Embryonic facial prominence (tissue), 1 donor: ENCODE data around the gene ALDH1A2.
"Not testable (repeated sequence)": the region's sequence is repeated elsewhere in the genome, so short reads cannot be mapped to it uniquely, and the experiment has no call there.

Experiments used
- DNase-seq: peaks from one replicate; pipeline ENCODE4 v3.0.0-alpha.2; 2016; ENCODE audit errors: extremely low spot score

ALDH1A2 gene

GRCh38 chr15:58066042-58066867 is 744 bp upstream of the ALDH1A2 start:
- DNase-seq, result no peak

DNA sequence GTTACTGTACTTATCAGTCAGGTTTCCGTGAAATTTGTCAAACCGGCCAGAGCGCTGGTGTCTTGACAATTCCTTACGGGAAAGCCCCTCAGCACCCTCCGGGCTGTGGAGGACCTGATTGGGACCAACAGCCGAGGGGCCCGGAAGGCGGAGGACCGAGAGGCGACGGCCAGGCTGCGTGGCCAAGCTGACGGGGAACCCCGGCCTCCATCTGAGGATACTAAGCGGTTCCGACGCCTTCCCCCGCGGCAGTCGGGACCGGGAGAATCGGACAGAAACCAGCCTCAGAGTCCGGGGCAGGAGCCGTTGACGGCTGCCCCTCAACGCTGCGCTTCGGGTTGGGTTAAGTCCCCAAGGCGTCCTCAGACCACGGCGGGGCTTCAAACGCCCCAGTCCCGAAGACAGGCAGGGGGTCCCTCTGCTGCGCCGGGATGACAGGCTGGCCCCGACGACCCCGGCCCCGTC is 499 bp downstream of the ALDH1A2 start:
- DNase-seq, result no peak

GRCh38 chr15:58064082-58064979 is 1.2 kb downstream of the ALDH1A2 start:
- no peak for DNase-seq

DNA sequence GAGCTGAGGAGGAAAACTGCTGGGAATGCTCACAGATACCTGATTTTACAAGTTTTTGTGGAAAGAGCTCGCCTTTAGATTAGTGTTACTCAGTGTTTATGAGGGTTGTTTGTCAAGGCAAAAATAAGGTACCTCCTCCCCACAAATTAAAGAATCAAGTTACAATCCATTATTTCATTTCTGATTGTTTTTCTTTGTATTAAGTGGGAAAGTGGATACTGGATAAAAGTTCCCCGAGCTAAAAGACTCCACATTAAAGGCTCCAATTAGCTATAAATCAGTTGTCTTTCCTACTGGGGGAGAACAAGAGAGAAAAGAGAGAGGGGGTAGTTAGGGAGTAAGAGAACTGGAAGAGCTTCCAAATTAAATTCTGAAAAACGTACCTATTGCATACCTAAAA is 1.9 kb downstream of the ALDH1A2 start:
- no peak for DNase-seq

DNA sequence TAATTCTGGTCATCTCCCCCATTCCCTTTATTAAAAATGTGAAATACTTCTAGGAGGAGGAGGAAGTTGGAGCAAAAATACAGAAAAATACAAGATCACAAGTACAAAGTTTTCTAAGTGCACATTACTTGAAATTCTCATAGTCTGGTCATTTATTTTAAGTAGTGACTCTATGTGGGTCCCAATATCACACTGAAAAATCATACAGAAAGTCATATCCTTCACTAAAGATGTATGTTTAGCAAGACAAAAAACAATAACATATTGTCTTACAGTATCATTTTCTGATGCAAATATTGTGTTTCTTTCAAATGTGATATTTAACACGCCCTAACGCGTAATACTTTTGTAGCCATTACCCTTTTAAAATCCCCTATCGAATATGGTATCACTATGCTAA is 2.5 kb downstream of the ALDH1A2 start:
- no peak for DNase-seq

DNA sequence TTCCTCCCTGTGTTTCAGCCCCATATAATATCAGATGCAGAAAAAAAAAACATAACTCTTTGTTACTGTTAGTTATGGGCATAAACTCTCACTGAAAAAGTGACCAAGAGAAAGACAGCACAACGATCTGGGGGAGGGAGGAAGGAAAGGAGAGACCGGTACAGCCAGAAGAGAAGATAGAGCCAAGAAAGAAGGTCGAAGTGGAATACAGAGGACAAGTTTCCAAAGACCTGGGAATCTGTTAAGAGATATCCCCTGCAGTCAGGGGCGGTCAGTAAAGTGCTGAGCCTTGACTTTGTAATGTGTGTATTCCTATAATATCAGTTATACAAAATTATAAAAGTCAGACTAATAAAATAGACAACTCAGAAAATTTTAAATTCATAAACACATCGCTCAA is 3.3 kb downstream of the ALDH1A2 start:
- no peak for DNase-seq

DNA sequence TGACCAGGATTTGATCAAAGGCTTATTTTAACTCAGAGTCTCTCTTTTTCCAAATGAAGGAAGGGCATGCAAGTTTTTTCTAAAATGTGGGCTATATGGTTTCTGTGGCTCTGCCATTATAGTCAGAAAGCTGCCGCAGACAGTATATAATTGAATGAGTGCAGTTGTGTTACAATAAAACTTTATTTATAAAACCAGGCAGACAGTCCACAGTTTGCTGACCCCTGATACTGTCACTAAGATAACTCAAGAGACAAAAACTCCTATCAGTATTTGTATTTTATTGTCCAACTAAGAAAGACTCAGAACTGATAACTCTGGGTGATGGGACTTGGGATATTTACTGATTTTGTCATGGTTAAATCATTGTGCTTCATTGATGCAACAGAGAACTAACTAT is 4.9 kb downstream of the ALDH1A2 start:
- DNase-seq, result no peak

GRCh38 chr15:58058729-58059128 is 6.8 kb downstream of the ALDH1A2 start:
- DNase-seq, result no peak

GRCh38 chr15:58058073-58058472 is 7.4 kb downstream of the ALDH1A2 start:
- no peak for DNase-seq

- DNase-seq, result no peak
These were observed 8.0 kb downstream of the ALDH1A2 start for GRCh38 chr15:58057559-58057958.

DNA sequence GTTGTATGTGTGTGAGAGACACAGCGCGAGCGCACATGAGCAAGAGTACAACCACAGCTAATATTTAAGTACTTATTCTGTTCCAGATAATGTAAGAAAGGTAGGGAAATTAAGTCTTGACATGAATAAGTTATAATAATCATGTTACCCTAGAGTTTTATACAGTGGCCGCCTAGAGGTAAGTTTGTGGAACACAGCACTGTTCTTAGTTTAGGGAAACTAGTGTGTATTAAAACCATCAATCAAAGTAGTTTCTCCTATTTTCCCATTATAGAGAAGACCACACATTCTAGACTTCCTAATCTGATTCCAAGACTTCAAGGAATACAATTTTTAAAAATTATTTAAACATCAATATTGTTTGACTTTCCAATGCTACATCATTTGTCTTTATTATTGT is 9.5 kb downstream of the ALDH1A2 start:
- DNase-seq, result no peak

DNA sequence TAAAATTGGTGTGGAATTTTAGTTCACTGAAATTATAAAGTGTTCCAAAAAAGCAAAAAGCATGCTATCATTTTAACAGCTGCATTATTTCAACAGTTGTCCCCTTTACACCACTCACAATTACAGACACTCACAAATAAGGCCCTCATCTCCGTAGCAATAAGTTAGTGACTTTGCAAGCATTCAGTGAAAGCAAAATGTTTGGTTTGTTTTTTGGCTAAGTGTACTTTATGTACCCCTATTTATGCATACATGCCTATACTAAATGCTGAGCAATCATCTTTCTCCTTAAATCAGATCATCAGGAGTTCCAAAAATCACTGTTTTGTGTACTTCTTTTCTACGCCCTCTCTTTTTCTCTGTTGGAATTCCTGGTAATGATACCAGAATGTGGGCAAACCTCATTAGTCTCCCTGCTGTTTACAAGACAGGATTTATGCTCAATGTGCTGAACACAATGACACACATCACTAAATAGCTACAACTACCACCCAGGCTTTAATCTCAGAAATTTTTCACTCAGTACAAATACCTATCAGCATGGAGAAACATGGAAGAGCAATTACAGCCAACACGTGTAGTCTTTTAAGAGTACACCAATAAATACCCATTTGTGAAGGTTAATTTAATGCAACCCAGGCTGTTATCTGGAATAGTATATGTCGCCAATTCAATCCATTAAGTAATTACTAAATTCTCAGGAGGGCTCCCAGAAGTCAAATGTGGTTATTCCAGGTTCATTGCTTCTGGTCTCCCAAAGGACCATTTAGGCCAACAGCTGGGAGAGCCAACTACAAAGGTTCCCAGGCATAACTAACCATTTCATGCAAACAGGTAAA is 12.0 kb downstream of the ALDH1A2 start:
- DNase-seq, result no peak

GRCh38 chr15:58052334-58052733 is 13.2 kb downstream of the ALDH1A2 start:
- no peak for DNase-seq

- DNase-seq, result no peak
These were observed 15.8 kb downstream of the ALDH1A2 start for GRCh38 chr15:58049520-58050227.

GRCh38 chr15:58048261-58048660 is 17.2 kb downstream of the ALDH1A2 start:
- DNase-seq, result no peak

- no peak for DNase-seq
These were observed 18.4 kb downstream of the ALDH1A2 start for GRCh38 chr15:58047149-58047548.

GRCh38 chr15:58046467-58046866 is 19.0 kb downstream of the ALDH1A2 start:
- no peak for DNase-seq

- DNase-seq, result not testable (repeated sequence)
These were observed 20.1 kb downstream of the ALDH1A2 start for GRCh38 chr15:58045376-58045775.

- no peak for DNase-seq
These were observed 21.0 kb downstream of the ALDH1A2 start for GRCh38 chr15:58044551-58044950.

DNA sequence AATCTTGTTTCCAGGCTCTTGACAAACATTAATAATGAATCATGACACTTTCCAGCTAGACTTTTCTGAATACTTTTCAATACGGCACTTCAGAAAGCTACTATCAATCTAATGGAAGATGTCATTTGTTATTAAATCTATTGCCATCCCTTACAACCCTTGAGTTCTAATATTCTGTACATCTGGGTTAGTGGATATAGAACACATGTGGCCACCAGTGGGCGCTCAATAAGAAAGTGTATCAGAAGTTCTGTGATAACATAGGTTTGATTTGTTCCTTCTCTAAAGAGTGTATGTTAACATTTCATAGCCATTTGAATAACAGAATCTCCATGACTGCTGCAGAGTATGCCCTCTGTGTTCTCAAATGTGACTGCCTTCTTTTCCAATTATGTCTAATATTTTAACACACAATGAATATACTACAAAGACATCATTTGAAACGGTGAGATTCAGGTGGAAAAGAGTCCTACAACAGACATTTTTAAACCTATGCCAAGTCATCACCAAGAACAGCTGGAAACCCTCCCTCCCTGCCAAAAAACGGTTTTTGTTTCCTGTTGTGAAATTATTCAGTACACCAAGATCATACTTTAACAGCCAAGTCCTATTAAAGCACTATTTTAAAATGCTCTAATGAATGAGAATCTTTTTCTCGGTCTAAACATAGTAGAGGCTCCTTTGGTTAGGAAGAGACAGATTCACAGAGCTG is 22.2 kb downstream of the ALDH1A2 start:
- DNase-seq, result no peak

DNA sequence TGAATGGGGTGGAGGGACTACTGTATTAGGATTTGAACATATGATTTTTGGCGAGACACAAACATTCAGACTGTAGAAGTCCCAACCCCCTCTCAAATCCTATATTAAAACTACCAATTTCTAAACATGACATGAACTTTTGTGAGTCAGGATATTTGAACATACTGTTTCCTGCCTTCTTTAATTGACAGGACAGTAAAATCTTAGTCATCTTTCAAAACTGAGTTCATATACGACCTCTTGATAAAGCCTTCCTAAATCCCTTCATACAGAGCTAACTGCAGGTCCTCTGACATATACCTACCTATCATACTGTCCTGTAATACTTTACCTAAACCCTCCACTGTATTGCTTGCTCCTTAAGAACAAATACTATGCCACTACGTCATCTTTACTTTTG is 23.5 kb downstream of the ALDH1A2 start:
- DNase-seq, result no peak
